NB4 (cell line): ENCODE measurements around the gene SLC35D1.
"Not testable (repeated sequence)": the region's sequence is repeated elsewhere in the genome, so short reads cannot be mapped to it uniquely, and the experiment has no call there.

Source experiments
- DNase-seq: peaks from one replicate; pipeline ENCODE4 v3.0.0; 2010; ENCODE audit warnings: low read depth
- H3K4me3 ChIP-seq: one replicate; pipeline ENCODE4 v1.5.1; 2011; ENCODE audit warnings: mild to moderate bottlenecking, low read depth, low read length, moderate library complexity
- MYC ChIP-seq: IDR thresholded peaks from 2 replicates; pipeline ENCODE4 v1.6.1; 2011; ENCODE audit warnings: low read depth, low read length
- POLR2A ChIP-seq: IDR thresholded peaks from 2 replicates; pipeline ENCODE4 v1.6.1; 2011; ENCODE audit warnings: mild to moderate bottlenecking; ENCODE audit not compliant: insufficient read length; ENCODE audit errors: extremely low read depth
- TF ChIP-seq, protein P1 (sequence below): IDR thresholded peaks from 2 replicates; pipeline ENCODE4 v1.6.1; 2011; ENCODE audit warnings: low read depth, low read length
- TF ChIP-seq, protein P2 (sequence below): IDR thresholded peaks from one replicate; pipeline ENCODE4 v1.5.1; 2012; ENCODE audit warnings: low read depth, low read length

SLC35D1 gene

DNA sequence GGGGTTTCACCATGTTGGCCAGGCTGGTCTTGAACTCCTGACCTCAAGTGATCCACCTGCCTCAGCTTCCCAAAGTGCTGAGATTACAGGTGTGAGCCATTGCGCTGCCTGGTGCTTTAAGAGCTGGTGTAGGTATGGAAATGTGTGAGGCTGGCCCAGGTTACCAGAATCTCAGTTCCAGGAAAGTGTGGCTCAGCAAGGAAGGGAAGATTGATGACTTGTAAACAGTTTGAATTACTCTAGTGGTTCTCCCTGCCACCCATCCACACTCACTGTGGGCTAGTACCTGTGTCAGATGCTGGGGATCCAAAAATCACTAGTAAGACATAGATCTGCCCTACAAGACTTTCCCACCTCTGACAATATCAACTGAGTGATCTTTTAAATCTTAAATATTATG, 34.5 kb upstream of the SLC35D1 start:
- no peak overlapping the region for H3K4me3 ChIP-seq
- TF ChIP-seq POLR2A, result no peak
- TF ChIP-seq MYC, result no peak
- TF ChIP-seq, protein P1, sequence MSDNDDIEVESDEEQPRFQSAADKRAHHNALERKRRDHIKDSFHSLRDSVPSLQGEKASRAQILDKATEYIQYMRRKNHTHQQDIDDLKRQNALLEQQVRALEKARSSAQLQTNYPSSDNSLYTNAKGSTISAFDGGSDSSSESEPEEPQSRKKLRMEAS, result no peak
- TF ChIP-seq, protein P2, sequence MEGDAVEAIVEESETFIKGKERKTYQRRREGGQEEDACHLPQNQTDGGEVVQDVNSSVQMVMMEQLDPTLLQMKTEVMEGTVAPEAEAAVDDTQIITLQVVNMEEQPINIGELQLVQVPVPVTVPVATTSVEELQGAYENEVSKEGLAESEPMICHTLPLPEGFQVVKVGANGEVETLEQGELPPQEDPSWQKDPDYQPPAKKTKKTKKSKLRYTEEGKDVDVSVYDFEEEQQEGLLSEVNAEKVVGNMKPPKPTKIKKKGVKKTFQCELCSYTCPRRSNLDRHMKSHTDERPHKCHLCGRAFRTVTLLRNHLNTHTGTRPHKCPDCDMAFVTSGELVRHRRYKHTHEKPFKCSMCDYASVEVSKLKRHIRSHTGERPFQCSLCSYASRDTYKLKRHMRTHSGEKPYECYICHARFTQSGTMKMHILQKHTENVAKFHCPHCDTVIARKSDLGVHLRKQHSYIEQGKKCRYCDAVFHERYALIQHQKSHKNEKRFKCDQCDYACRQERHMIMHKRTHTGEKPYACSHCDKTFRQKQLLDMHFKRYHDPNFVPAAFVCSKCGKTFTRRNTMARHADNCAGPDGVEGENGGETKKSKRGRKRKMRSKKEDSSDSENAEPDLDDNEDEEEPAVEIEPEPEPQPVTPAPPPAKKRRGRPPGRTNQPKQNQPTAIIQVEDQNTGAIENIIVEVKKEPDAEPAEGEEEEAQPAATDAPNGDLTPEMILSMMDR, result no peak

DNA sequence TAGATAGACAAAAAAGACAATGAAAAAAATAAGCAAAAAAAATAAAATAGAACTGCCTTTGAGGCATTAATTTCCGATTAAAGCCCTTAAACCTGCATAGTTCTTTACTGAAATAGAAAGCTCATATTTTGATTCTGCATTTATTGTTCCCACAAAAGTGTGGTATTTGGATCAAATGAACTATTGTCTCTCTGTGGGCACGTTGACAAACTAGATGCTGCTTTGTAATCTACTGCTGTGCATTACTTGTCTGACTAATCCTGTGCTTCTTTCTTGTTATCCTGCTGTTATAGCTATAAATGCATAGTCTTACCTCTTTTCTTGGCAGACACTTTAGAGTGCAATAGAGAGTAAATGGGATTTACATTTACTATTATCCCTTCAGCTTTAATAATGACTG, 31.4 kb upstream of the SLC35D1 start:
- TF ChIP-seq MYC (no peak), POLR2A (no peak)
- TF ChIP-seq, protein P2, result no peak
- TF ChIP-seq, protein P1, result no peak
- no peak overlapping the region for H3K4me3 ChIP-seq
- no peak for DNase-seq

More for the DNA sequence above, 34.5 kb upstream of the SLC35D1 start:
- no peak for DNase-seq

DNA sequence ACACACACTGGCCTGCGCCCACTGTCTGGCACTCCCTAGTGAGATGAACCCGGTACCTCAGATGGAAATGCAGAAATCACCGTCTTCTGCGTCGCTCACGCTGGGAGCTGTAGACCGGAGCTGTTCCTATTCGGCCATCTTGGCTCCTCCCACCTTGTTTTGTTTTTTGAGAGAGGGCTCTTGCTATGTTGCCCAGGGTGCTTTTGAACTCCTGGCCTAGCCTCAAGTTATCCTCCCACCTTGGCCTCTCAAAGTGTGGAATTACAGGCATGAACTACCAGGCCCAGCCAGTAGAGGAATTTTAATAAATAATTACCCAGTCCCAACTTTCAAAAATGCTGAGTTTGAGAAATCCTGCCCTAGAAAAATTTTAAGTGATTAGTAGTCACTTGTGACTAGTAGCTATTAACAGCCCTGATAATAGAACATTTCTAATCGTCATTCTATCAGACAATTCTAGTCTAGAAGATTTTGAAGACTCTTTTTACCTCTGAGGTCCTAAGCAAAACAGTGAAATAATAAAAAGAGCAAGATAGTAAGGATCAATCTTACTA, 30.9 kb upstream of the SLC35D1 start:
- DNase-seq, result no peak
- no peak overlapping the region for H3K4me3 ChIP-seq
- TF ChIP-seq, protein P2, result no peak
- TF ChIP-seq, protein P1, result no peak
- no peak for TF ChIP-seq MYC
- no peak for TF ChIP-seq POLR2A

DNA sequence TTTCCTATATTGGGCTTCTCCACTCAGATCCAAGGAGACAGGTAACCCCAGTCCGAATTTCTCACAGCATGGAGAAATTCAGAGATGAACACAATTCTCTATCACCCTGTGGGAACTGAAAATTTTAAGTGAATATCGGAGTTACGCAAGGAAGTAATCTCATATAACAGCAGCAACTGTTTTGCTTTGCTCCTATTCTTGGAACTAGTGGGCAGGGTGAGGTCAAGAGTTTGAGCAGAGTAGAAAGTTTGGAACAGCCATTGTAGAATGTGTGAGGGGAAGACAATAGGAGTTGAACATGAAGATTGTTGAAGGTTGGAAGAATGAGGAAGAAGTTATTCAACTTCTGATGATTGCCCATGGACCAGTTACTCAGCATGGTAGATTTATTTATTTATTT, 24.3 kb upstream of the SLC35D1 start:
- TF ChIP-seq, protein P2, result no peak
- TF ChIP-seq POLR2A (no peak), MYC (no peak)
- TF ChIP-seq, protein P1, result no peak
- no peak for DNase-seq
- no peak overlapping the region for H3K4me3 ChIP-seq

DNA sequence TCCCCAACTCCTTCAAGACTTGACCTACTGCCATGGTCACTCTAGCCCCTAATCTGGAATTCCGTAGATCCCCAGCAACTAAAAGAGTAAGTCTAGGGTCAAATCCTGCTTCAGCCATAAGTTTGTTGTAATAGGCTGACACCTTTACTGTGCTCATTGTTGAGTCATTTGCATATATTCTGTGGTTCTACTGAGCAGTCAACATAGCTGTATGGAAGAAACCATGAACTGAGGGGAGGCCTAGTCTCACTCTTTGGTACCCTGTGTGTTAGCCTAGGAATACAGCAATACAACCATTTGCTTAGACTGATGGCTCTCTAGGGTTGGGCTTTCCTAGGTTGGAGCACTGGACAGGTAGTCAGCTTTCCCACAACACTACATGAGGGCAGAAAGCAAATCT, 23.6 kb upstream of the SLC35D1 start:
- no peak for DNase-seq
- H3K4me3 ChIP-seq, result no peak overlapping the region
- TF ChIP-seq POLR2A (no peak), MYC (no peak)
- TF ChIP-seq, protein P2, result no peak
- TF ChIP-seq, protein P1, result no peak

DNA sequence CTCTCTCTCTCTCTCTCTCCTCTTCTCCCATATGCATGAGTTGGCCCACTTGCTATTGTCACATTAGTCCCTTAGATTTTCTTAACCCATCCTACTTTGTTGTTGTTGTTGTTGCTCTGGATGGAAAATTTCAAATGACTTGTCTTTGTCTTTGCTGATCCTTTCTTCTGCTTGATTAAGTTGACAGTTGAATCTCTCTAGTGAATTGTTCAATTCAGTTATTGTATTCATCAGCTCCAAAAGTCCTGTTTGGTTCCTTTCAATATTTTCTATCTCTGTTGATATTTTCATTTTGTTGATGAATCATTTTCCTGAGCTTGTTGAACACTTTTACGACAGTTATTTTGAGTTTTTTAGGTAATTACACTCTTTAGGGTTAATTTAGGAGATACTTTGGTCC, 18.8 kb upstream of the SLC35D1 start:
- H3K4me3 ChIP-seq, result no peak overlapping the region
- no peak for DNase-seq
- TF ChIP-seq, protein P2, result no peak

DNA sequence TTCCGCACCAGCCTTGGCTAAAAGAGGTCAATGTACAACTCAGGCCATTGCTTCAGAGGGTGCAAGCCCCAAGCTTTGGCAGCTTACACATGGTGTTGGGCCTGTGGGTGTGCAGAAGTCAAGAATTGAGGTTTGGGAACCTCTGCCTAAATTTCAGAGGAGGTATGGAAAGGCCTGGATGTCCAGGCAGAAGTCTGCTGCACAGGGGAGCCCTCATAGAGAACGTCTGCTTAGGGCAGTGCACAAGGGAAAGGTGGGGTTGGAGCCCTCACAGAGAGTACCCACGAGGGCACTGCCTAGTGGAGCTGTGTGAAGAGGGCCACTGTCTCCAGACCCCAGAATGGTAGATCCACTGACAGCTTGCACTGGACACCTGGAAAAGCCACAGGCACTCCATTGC, 13.7 kb upstream of the SLC35D1 start:
- not testable (repeated sequence) for DNase-seq

More for the DNA sequence above, 13.7 kb upstream of the SLC35D1 start:
- H3K4me3 ChIP-seq, result not testable (repeated sequence)
